HG03108 (cell line): ENCODE results near the gene SENP1.
A peak's percentile ranks its signal among the peaks of the same experiment; 100 is the strongest.
"Not testable (repeated sequence)": the region's sequence is repeated elsewhere in the genome, so short reads cannot be mapped to it uniquely, and the experiment has no call there.

ENCODE experiments used
- ATAC-seq: cut with Tn5 transposase; IDR thresholded peaks from one replicate; pipeline ENCODE4 v1.9.1; 2021; ENCODE audit warnings: moderate library complexity; ENCODE audit not compliant: unreplicated experiment

Gene SENP1

GRCh38 chr12:48105867-48106680, at the start of gene SENP1:
TSS of gene SENP1 (minus strand) at chr12:48106079. CDS start at chr12:48101472, 4,607 bp downstream.
- ATAC-seq, result peak; percentile 55

GRCh38 chr12:48151103-48151771, 45.4 kb upstream of the SENP1 start:
- ATAC-seq, result no peak

- no peak for ATAC-seq
Observed at GRCh38 chr12:48145981-48146380, 40.1 kb upstream of the SENP1 start.

DNA sequence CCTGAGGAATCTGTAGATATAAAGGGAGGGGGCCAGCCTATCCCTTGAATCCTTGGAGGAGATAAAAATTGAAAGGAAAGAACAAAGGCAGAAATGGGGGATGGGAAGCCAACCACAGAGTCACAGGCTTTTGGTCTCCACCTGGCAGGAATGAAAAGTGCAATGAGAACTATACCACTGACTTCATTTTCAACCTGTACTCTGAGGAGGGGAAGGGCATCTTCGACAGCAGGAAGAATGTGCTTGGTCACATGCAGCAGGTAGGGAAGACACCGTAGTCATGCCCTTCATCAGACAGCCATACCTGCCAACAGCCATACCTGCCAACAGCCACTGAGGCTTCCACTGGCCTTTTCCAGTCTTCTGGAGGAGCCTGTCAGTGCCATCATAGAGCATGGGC, 38.0 kb upstream of the SENP1 start:
- no peak for ATAC-seq

- ATAC-seq, result no peak
Observed at GRCh38 chr12:48142818-48143674, 37.2 kb upstream of the SENP1 start.

DNA sequence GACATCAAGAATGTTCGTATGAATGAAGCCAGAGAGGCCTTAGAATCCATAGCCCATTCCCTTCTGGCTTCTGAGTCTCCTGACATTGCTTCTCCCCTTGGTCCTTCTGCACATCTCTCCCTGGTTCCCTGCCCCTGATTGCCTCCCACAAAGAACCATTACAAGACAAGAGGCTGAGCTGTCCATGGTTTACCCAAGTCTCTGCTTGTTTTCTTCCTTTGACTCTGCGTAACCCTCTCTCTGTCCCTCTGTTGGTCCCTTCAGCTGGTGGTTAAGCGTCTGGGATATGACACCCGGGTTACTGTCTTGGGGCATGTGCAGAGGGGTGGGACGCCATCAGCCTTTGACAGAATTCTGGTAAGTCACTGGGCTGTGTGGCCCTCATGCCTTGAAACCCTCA, 29.1 kb upstream of the SENP1 start:
- ATAC-seq, result no peak

DNA sequence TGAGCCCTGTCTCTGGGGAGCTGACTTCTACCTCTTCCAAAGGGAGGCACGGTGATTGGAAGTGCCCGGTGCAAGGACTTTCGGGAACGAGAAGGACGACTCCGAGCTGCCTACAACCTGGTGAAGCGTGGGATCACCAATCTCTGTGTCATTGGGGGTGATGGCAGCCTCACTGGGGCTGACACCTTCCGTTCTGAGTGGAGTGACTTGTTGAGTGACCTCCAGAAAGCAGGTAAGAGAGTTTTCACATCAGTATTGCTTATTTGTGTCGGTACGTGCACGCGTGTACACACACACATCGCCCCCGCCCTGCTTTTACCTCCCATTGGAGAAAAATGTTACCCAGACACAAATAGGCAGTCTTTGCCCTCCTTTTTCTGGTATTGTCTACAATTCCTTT, 26.9 kb upstream of the SENP1 start:
- ATAC-seq, result no peak

DNA sequence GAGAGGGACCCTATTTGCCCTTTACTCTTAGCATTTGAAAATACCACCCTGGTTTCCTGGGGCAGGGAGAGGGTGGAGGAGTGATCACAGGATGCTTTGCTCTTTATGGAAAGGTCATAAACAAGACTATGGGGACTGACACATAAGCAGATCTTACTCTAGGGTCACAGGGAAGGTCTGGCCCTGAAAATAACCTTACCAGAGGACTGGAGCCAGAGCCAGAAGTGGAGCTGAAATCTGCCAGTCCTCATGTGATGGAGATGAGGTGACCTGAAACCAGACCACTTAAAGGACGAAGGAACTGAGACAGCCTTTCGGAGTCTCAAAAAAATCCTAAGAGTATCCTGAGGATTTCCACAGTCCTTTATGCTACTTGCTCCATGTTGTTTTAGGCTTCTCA, 25.6 kb upstream of the SENP1 start:
- ATAC-seq, result no peak

DNA sequence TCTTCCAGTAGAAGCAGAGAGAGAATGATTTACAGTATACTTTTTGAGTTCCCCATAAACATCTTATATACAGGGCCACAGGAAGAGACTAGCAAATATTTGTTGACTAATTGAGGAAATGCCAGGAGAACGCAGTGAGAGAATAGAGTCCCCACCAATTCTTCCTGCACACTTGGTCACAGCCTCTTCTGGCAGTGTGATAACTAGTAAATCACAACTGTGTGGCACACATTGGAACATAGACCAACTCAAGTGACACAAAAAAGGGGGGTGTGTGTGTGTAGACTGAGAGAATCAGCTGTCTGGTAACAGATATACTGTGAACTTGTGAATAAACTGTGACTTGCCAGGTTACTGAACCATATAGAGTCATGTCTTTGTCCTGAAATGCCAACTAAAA, 23.5 kb upstream of the SENP1 start:
- ATAC-seq, result no peak

DNA sequence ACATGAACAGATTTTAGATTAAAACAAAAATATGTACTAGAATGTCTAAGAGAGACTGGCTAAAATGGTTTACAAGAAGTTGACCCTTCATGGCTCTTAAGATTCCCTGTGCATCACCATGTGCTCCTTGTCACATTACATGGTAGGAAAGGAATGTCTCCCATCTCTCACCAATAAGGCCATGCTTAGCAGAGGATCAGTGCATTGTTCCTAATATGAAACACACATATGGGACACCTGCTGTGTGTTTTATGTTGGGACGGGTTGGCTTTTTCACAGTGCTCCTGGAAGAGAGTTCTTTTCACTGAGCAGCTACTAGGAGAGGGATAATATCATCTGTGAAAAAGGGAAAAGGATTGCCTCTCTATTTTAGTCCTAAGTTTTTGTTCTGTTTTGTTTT, 22.9 kb upstream of the SENP1 start:
- ATAC-seq, result no peak

DNA sequence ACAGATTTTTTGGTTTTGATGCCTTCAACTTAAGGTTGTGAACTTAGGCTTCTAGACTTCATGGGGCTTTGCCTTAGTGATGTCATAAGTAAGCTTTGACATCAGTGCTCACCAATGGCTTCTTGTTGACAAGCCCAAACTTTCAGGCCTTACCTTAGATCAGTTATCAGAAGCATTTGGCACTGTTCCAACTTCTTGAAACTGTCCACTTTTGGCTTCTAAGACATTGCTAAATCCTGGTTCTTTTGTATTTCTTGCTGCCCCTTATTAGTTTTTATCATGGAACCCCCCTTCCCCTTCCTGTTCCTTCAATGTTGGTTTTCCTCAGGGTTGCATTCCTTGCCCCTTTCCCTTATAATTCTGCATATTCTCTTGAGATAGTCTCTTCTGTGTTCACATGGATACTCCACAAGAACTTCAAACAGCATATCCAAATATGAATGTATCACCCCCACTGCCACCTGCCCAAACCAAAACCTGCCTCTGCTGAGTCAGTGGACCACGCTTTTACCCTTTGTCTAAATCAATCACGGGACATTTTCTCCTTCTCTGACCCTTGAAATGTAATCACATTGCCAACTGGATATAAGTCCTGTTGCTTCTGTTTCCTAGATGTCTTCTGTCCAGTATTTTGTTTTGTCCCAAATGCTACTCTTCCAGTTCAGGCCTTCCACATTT, 21.2 kb upstream of the SENP1 start:
- ATAC-seq, result no peak

DNA sequence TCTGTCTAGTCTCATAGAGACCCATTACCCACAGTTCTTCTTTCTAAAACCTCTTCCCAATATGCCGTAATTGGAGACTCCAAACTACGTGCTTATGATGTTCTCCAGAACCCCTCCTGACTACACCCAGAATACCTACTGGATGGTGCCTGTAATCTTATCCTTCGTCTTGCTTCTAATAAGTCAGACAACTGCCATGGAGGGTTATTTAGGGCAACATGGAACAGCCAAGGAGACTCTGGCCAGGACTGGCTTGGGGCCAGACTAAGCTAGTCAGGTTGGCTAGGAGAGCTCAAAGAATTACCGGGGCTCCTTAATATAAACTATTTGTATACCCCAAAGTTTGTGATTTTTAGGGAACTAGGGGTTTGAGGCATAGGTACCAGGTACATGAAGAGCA, 20.1 kb upstream of the SENP1 start:
- no peak for ATAC-seq

DNA sequence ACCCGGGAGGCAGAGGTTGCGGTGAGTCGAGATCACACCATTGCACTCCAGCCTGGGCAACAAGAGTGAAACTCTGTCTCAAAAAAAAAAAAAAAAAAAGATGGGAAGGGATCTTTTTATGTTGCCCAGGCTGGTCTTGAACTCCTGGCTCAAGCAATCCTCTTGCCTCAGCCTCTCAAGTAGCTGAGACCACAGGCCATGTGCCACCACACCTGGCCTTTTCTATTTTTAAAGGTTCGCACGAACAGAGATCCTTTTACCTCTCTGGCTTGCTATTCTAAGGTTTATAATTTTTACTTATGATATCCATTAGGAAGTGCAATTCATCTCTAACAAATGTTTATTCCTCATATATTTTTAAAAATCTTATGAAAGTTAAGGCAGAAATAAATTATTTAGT, 19.7 kb upstream of the SENP1 start:
- not testable (repeated sequence) for ATAC-seq

GRCh38 chr12:48123169-48123568, 17.3 kb upstream of the SENP1 start:
- no peak for ATAC-seq

DNA sequence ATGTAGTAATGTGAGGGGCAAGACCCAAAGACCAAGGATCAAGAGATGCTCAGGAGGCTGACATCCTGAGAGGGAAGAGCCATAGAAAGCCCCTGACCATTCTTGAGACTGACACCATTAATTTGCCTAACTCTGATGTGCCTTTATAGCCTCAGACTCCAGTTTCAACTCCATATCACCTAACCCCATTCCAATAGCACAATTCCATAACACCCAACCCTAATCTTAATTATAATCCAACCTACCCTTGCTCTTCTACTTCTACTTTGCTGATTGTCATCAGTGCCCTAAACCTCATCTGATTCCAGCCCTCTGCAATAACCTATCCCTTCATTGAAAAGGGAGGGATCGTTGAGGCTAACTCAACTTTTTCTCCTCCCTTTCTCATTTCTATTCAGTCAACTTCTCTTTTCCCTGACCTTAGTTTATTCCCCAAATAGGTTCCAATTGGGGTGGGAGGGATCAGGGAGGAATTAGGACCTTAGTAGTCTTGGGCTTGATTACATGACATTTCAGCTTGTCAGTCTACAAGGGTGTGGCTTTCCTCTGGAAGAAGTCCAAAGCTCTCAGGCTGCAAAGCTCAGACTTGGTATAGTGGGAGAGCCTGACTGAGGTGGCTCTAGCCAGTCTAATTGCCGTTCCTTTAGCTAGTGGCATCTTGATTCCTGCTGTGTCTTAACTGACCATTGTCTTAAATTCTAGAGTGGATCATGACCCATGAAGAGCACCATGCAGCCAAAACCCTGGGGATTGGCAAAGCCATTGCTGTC, 16.4 kb upstream of the SENP1 start:
- ATAC-seq, result no peak

DNA sequence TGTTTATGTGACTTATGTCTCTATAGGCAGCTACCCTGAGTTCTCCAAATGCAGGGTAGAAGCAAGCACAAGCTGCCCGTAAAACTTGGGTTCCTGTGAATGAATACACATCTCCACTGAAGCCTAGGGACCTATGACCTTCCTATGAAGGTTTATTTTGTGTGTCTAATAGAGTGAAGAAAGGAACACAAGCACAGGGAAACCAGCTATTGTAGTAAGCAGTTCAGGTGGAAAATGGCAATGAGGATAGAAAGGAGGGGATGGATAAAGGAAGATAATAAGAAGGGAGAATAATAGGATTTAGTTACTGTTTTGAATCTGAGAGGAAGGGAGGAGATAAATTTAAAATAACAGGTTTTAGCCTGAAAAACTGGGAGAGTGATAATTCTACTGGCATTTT, 15.6 kb upstream of the SENP1 start:
- no peak for ATAC-seq

DNA sequence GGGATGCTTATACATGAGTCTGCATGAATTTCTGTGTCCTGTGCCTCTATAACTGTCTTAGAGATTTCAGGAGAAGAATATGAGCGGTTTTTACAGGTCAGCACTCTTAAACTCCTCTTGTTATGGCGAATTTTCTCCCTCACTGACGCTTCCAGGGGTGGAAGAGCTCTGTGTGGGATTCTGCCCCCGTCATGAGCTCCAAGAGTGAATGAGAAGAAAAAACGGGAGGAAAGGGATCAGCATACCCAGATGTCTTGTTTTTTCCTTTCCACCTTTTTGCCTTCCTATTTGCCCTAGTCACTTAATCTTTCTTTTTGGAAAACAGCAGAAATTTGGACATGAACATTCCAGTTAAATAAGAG, 13.9 kb upstream of the SENP1 start:
- no peak for ATAC-seq

DNA sequence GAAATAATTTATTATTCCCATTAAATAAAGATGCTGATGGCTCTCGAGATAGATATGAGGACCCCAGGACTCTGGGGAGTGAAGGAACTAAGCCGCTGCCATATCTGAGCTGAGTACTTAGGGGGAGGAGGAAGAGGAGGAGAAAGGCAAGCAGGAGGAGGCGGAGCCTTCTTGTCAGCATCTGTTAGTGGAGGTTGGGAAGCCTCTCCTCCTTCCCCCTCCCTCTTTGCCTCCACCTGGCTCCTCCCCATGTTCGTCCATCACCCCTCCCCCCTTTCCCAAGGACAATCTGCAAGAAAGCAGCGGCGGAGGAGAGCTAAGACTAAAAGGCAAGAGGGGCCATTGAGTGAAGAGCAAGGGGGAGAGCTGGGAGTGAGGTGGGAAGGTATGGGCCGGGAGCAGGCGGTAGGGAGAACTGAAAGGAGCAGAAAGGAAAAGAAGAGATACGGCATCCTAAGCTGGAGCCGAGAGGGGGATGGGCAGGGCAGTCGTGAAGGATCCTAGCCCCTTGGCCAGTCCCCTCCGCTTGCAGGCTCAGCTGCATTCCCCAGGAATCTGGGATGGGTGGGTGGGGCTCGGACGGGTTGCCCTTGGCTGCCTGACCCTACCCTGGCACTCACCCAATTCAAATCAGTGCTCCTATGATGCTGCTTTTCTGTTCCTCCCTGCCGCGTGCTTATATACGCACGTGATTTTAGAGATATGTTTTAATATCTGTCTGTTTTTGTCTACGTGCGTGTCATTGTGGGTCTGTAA, 13.4 kb upstream of the SENP1 start, which contains the start of gene PFKM:
Gene PFKM (plus strand): TSS at position 287 of the 756 bp plus-strand sequence. CDS start 3,411 bp downstream, outside the sequence.
- peak; percentile 99 for ATAC-seq

GRCh38 chr12:48118284-48118871, 12.5 kb upstream of the SENP1 start:
- no peak for ATAC-seq
